ENCODE results near the gene RTN4RL1.
A peak's percentile ranks its signal among the peaks of the same experiment; 100 is the strongest.

The RTN4RL1 gene, protein sequence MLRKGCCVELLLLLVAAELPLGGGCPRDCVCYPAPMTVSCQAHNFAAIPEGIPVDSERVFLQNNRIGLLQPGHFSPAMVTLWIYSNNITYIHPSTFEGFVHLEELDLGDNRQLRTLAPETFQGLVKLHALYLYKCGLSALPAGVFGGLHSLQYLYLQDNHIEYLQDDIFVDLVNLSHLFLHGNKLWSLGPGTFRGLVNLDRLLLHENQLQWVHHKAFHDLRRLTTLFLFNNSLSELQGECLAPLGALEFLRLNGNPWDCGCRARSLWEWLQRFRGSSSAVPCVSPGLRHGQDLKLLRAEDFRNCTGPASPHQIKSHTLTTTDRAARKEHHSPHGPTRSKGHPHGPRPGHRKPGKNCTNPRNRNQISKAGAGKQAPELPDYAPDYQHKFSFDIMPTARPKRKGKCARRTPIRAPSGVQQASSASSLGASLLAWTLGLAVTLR

DNA sequence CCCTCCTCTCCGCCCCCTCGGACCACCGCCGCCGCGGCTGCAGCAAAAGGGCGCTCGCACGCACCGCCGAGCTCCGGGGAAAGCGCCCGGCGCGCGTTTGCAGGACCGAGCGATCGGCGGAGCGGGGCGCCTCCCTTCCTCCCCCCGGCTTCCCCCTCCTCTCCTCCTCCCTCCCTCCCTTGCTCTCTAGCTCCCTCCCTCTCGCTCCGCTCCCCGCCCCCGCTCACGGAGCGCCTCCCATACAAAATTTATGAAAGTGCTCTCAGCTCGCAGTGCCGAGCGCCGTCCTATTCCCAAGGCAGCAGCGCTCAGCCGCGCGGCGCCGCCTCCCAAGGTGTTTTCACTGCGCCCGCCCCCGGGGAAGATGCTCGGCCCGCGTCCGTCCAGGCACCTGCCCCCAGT is at the start of gene RTN4RL1:
TSS of gene RTN4RL1 (minus strand) at position 115 of the 402 bp plus-strand sequence. CDS start 469 bp downstream, outside the sequence.
- DNase-seq (ENCODE audit: low read depth) = no peak
- in situ Hi-C loops (cut with HindIII; ENCODE audit: low sequenced_read_pairs) = no loop called here
- TF ChIP-seq, protein P1, sequence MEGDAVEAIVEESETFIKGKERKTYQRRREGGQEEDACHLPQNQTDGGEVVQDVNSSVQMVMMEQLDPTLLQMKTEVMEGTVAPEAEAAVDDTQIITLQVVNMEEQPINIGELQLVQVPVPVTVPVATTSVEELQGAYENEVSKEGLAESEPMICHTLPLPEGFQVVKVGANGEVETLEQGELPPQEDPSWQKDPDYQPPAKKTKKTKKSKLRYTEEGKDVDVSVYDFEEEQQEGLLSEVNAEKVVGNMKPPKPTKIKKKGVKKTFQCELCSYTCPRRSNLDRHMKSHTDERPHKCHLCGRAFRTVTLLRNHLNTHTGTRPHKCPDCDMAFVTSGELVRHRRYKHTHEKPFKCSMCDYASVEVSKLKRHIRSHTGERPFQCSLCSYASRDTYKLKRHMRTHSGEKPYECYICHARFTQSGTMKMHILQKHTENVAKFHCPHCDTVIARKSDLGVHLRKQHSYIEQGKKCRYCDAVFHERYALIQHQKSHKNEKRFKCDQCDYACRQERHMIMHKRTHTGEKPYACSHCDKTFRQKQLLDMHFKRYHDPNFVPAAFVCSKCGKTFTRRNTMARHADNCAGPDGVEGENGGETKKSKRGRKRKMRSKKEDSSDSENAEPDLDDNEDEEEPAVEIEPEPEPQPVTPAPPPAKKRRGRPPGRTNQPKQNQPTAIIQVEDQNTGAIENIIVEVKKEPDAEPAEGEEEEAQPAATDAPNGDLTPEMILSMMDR (IDR thresholded peaks at IDR 0.05; ENCODE audit: low read depth, low read length, missing control alignments) = no peak

DNA sequence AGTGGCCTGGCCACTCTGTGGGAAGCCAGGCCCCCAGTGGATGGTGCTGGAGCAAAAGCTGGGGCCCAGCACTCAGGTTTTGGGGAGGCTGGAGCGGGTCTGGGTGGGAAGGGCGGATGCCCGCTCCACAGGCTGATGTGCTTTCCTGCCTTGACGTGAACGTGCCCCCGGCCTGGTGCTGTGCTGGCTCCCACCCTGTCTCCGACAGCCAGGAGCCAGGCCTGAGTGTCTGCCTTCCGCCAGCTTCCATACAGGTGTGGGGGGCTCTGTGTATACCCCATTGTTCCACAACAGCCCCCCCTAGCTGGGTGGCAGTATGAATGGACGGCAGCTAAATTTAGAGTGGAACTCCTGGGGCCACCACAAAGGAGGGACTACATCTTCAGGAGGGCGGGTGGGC is 49.8 kb upstream of the RTN4RL1 start:
- in situ Hi-C loops (cut with HindIII; ENCODE audit: low sequenced_read_pairs) = loop anchor here (25.0 kb wide), 1 partner anchor 187 kb away; no protein-coding TSS in a partner anchor
- no peak overlapping the region for H3K4me3 ChIP-seq (ENCODE audit: low read depth, low read length)
- TF ChIP-seq, protein P1 (IDR thresholded peaks at IDR 0.05; ENCODE audit: low read depth, low read length, missing control alignments) = no peak
- DNase-seq (ENCODE audit: low read depth) = no peak

More for the DNA sequence above, at the start of gene RTN4RL1:
- peak within 1 kb of the TSS; percentile 34 for H3K4me3 ChIP-seq (ENCODE audit: low read depth, low read length)

DNA sequence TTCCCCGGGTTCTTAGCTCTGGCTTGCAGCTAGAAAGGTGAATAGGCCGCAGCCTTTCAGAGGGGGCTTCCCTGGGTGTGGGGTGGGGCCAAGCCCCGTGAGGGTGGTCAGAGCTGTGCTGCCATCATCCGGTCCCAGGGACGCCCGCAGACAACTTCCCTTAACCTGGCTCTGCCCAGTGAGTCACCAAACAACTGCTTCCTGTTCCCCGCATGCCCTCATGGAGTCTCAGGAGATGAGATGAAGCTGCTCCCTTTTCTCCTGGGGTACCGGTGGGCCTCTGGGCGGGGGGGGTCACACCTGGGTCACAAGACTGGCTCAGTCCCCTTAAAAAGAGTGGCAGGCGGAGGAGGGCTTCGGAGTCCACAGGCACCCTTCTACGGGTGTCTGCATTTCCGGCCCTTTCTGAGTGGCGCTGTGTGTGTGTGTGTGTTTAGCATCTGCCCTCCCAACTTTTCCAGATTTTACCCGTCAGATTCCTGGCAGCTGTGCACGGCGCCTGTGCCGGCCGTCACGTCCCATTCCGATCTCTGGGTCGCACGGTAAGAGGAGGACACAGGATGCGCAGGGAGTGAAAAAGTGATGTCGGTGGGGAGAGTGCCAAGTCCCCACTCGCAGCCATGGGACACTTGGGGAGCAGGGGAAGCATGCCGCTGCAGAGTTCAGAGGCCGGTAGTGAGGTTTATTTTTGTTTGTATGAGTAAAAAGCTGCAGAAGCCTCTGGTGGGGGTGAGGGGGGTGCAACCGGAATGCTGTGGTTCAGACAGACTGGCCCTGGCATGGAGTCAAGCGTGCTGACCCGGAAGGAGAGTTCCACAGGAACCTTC is 46.5 kb upstream of the RTN4RL1 start:
- DNase-seq (ENCODE audit: low read depth) = no peak
- in situ Hi-C loops (cut with HindIII; ENCODE audit: low sequenced_read_pairs) = no loop called here
- H3K4me3 ChIP-seq (ENCODE audit: low read depth, low read length) = no peak overlapping the region
- TF ChIP-seq, protein P1 (IDR thresholded peaks at IDR 0.05; ENCODE audit: low read depth, low read length, missing control alignments) = no peak

DNA sequence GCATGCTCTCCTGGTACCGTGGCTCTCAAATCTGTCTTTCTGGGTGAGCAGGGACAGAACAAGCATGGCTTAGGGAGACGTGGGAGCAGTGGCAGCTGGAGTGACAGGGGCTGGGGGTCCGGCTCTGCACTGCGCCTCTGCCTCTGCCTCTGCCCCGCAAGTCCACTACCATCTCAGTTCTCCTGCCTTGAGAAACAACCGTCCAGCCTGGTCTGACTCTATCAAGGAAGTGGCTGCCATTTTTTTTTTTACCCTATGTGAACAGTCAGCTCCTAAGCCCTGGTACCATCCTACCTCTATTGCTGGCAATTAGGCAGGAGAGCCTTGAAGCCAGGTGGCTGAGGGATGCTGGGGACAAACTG is 45.9 kb upstream of the RTN4RL1 start:
- in situ Hi-C loops (cut with HindIII; ENCODE audit: low sequenced_read_pairs) = no loop called here
- TF ChIP-seq, protein P1 (IDR thresholded peaks at IDR 0.05; ENCODE audit: low read depth, low read length, missing control alignments) = no peak
- DNase-seq (ENCODE audit: low read depth) = no peak
- no peak overlapping the region for H3K4me3 ChIP-seq (ENCODE audit: low read depth, low read length)

GRCh38 chr17:2070241-2071023 is 45.3 kb upstream of the RTN4RL1 start:
- no peak overlapping the region for H3K4me3 ChIP-seq (ENCODE audit: low read depth, low read length)
- DNase-seq (ENCODE audit: low read depth) = no peak
- in situ Hi-C loops (cut with HindIII; ENCODE audit: low sequenced_read_pairs) = no loop called here
- TF ChIP-seq, protein P1 (IDR thresholded peaks at IDR 0.05; ENCODE audit: low read depth, low read length, missing control alignments) = no peak

All from astrocyte of the cerebellum (primary cell).